ENCODE measurements around the gene LDLRAD3. TPM values are rescaled to one million over a fixed set of nuclear protein-coding genes. Genes with fewer than 3 reads are reported as not detected.

Gene LDLRAD3
- total RNA-seq, 4 donors from 2014 or later: 0.37 to 43.2 (median 3.7) TPM

GRCh38 chr11:35974882-35975589 lies 31.2 kb downstream of the LDLRAD3 start:
- no peaks in the 10 kb centered on the region for H3K36me3 ChIP-seq
- in situ Hi-C loops (cut with MboI; ENCODE audit: low pct_ligation_motif_present in 1 of 4, low pct_unique_long_range_greater_than_20kb in 1 of 4, low sequenced_read_pairs in 3 of 4): no loop called here
- intact Hi-C loops (cut with DNase I; ENCODE audit: low total_unique reads): no loop called here
- no peak for TF ChIP-seq CTCF (IDR thresholded peaks at IDR 0.05)
- no peak for TF ChIP-seq POLR2AphosphoS5 (IDR thresholded peaks at IDR 0.05)
- no peak for TF ChIP-seq POLR2A (IDR thresholded peaks at IDR 0.05)
- no peak for TF ChIP-seq EP300 (IDR thresholded peaks at IDR 0.05; ENCODE audit: low read depth)
- no peak for DNase-seq
- no peak overlapping the region for H3K27ac ChIP-seq
- H3K27me3 ChIP-seq: no peaks in the 10 kb centered on the region
- H3K4me3 ChIP-seq: no peak overlapping the region
- H3K4me1 ChIP-seq: peaks cover 0 to under 1% (median 0%) of the 10 kb centered on the region in 4 donors
- 58 to 80% methylated on average over 3 of the region's 3 CpGs for whole genome bisulfite sequencing, 2 donors (ENCODE audit: low coverage in 1 of 2)
- H3K9me3 ChIP-seq: peaks cover 0 to 4% of the 10 kb centered on the region in 2 donors

- WGBS, 2 donors (ENCODE audit: low coverage in 1 of 2): 87 to 92% methylated on average over 6 of the region's 6 CpGs
- H3K36me3 ChIP-seq: no peaks in the 10 kb centered on the region
- in situ Hi-C loops (cut with MboI; ENCODE audit: low pct_ligation_motif_present in 1 of 4, low pct_unique_long_range_greater_than_20kb in 1 of 4, low sequenced_read_pairs in 3 of 4) (no loop called here), intact Hi-C loops (cut with DNase I; ENCODE audit: low total_unique reads) (no loop called here)
- H3K9me3 ChIP-seq: peaks cover 0 to 4% of the 10 kb centered on the region in 2 donors
- TF ChIP-seq CTCF (IDR thresholded peaks at IDR 0.05) (no peak), POLR2AphosphoS5 (IDR thresholded peaks at IDR 0.05) (no peak), EP300 (IDR thresholded peaks at IDR 0.05; ENCODE audit: low read depth) (no peak), POLR2A (IDR thresholded peaks at IDR 0.05) (no peak)
- no peak for DNase-seq
- H3K27me3 ChIP-seq: no peaks in the 10 kb centered on the region
- no peak overlapping the region for H3K4me3 ChIP-seq
- no peak overlapping the region for H3K27ac ChIP-seq
- peaks cover 0 to under 1% (median 0%) of the 10 kb centered on the region in 4 donors for H3K4me1 ChIP-seq
Observed at GRCh38 chr11:35976434-35976833, 32.6 kb downstream of the LDLRAD3 start.

- intact Hi-C loops (cut with DNase I; ENCODE audit: low total_unique reads): no loop called here
- Histone ChIP-seq H3K36me3 (no peaks in the 10 kb centered on the region), H3K4me3 (no peak overlapping the region), H3K9me3 (peaks cover 0 to 4% of the 10 kb centered on the region in 2 donors), H3K27me3 (no peaks in the 10 kb centered on the region), H3K4me1 (peaks cover 0 to 7% (median 0%) of the 10 kb centered on the region in 4 donors), H3K27ac (no peak overlapping the region)
- in situ Hi-C loops (cut with MboI; ENCODE audit: low pct_ligation_motif_present in 1 of 4, low pct_unique_long_range_greater_than_20kb in 1 of 4, low sequenced_read_pairs in 3 of 4): no loop called here
- no peak for DNase-seq
- 49 to 50% methylated on average over 2 to 6 of the region's 6 CpGs for WGBS, 2 donors (ENCODE audit: low coverage in 1 of 2)
- no peak for TF ChIP-seq POLR2A (IDR thresholded peaks at IDR 0.05)
- TF ChIP-seq POLR2AphosphoS5 (IDR thresholded peaks at IDR 0.05): no peak
- no peak for TF ChIP-seq CTCF (IDR thresholded peaks at IDR 0.05)
- TF ChIP-seq EP300 (IDR thresholded peaks at IDR 0.05; ENCODE audit: low read depth): no peak
Observed at GRCh38 chr11:35978183-35978582, 34.3 kb downstream of the LDLRAD3 start.

GRCh38 chr11:35978891-35979290 lies 35.0 kb downstream of the LDLRAD3 start:
- H3K36me3 ChIP-seq: no peaks in the 10 kb centered on the region
- TF ChIP-seq CTCF (IDR thresholded peaks at IDR 0.05) (no peak), POLR2AphosphoS5 (IDR thresholded peaks at IDR 0.05) (no peak), EP300 (IDR thresholded peaks at IDR 0.05; ENCODE audit: low read depth) (no peak), POLR2A (IDR thresholded peaks at IDR 0.05) (no peak)
- no peaks in the 10 kb centered on the region for H3K27me3 ChIP-seq
- no peak overlapping the region for H3K27ac ChIP-seq
- WGBS, 2 donors (ENCODE audit: low coverage in 1 of 2): 44 to 80% methylated on average over 2 to 4 of the region's 4 CpGs
- H3K9me3 ChIP-seq: peaks cover 0 to 4% of the 10 kb centered on the region in 2 donors
- H3K4me3 ChIP-seq: no peak overlapping the region
- intact Hi-C loops (cut with DNase I; ENCODE audit: low total_unique reads): no loop called here
- H3K4me1 ChIP-seq: peaks cover 0 to 7% (median 0%) of the 10 kb centered on the region in 4 donors
- in situ Hi-C loops (cut with MboI; ENCODE audit: low pct_ligation_motif_present in 1 of 4, low pct_unique_long_range_greater_than_20kb in 1 of 4, low sequenced_read_pairs in 3 of 4): no loop called here
- DNase-seq: no peak
